Keratinocyte (primary cell): ENCODE data around the gene WFIKKN1.

Experiments
- CTCF ChIP-seq, 3 experiments: IDR thresholded peaks in 1 of 3; conservative IDR thresholded peaks in 1 of 3; optimal IDR thresholded peaks in 1 of 3; 2 replicates in 2 of 3; 3 replicates in 1 of 3; pipeline versions ENCODE3 to v1.5.1; 2011; ENCODE audit warnings: low read length in 3 of 3, mild to moderate bottlenecking in 3 of 3, moderate library complexity in 2 of 3, control low read depth in 1 of 3, inconsistent platforms in 1 of 3; ENCODE audit not compliant: insufficient read depth in 2 of 3; ENCODE audit errors: extremely low read depth in 1 of 3
- EZH2 ChIP-seq: IDR thresholded peaks from one replicate; pipeline ENCODE4 v1.6.1; 2012; ENCODE audit warnings: inconsistent platforms, mild to moderate bottlenecking, low read length, moderate library complexity

GRCh38 chr16:646679-647172 is 15.9 kb downstream of the WFIKKN1 start:
- no peak for TF ChIP-seq CTCF (optimal IDR thresholded peaks at IDR 0.05 in 1 of 3, IDR thresholded peaks at IDR 0.05 in 1 of 3, conservative IDR thresholded peaks at IDR 0.05 in 1 of 3; ENCODE audit: extremely low read depth in 1 of 3, insufficient read depth in 2 of 3, low read length in 3 of 3)
- TF ChIP-seq EZH2: no peak
